ENCODE measurements around the gene TSC22D1.

TSC22D1 gene

DNA sequence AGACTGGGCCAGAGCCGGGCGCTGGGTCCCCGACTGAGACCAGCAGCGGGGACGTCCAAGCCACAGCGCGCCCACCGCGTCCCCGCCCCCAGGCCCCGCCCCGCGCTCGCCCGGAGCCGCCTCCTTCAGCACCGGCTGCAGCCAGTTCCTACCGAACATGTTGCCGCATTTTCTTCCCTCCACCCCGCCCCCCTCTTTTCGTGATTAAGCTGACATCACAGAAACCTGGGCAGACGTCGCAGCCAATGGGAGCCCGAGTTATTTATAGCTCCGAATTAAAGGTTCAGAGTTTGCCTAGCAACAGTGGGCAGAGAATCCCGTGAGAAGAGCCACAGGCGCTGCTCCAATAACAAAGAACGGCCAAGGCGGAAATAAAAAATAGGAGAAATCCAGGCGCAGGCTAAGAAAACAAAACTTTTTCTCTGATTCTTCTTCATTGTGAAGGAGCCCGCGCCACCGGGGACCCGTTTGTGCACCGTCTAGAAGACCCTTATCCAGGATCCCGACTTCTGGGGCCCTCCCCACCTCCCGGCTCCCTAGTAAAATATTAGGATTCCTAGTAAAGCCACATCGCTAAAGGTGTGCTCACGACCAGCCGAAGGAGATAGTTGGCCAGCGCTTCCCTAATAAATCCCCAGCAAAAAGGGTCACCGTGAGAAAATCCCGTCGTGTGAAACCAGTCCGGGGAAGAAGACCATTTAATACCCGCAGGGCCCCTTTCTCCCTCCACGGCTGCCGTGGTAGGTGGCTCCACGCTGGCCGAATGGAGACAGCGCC, 140.8 kb downstream of the TSC22D1 start:
- Mint-ChIP-seq H3K4me3 (peak overlapping the region; percentile 87 to 94 (median 92)), H3K36me3 (ENCODE audit: low read depth) (peaks cover 33% of the 10 kb centered on the region), H3K27ac (peak overlapping the region; percentile 91 to 97 (median 96))

DNA sequence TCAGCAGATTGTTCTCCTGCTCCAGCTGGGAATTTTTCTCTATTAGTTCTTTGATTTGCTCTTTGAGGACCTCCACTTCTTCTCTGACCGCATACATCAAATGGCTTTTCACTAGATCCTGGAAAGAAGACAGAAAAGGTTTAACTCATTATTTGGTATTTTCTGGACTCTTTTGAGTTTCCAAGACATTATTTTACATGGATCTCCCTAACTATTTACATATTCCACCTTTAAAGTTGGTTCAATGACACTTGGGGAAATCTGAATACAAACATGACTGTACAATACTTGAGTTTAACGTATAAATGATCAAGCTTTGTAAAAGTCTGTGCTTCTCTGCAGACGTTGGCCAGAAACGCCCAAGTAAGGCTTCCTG, 141.4 kb downstream of the TSC22D1 start:
- Mint-ChIP-seq H3K27ac (peak overlapping the region; percentile 67 to 97 (median 91)), H3K36me3 (ENCODE audit: low read depth) (peaks cover 33% of the 10 kb centered on the region), H3K4me1 (peaks cover 58% of the 10 kb centered on the region), H3K9me3 (no peaks in the 10 kb centered on the region), H3K4me3 (peak overlapping the region; percentile 87 to 94 (median 92)), H3K27me3 (ENCODE audit: low read depth) (no peaks in the 10 kb centered on the region)
- TF ChIP-seq, protein P1, sequence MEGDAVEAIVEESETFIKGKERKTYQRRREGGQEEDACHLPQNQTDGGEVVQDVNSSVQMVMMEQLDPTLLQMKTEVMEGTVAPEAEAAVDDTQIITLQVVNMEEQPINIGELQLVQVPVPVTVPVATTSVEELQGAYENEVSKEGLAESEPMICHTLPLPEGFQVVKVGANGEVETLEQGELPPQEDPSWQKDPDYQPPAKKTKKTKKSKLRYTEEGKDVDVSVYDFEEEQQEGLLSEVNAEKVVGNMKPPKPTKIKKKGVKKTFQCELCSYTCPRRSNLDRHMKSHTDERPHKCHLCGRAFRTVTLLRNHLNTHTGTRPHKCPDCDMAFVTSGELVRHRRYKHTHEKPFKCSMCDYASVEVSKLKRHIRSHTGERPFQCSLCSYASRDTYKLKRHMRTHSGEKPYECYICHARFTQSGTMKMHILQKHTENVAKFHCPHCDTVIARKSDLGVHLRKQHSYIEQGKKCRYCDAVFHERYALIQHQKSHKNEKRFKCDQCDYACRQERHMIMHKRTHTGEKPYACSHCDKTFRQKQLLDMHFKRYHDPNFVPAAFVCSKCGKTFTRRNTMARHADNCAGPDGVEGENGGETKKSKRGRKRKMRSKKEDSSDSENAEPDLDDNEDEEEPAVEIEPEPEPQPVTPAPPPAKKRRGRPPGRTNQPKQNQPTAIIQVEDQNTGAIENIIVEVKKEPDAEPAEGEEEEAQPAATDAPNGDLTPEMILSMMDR (IDR thresholded peaks at IDR 0.05; ENCODE audit: unreplicated experiment in 3 of 3), result no peak

More for the DNA sequence above, 140.8 kb downstream of the TSC22D1 start:
- TF ChIP-seq, protein P1 (IDR thresholded peaks at IDR 0.05; ENCODE audit: unreplicated experiment in 3 of 3), result no peak
- Mint-ChIP-seq H3K4me1 (peaks cover 61% of the 10 kb centered on the region), H3K9me3 (no peaks in the 10 kb centered on the region), H3K27me3 (ENCODE audit: low read depth) (no peaks in the 10 kb centered on the region)

DNA sequence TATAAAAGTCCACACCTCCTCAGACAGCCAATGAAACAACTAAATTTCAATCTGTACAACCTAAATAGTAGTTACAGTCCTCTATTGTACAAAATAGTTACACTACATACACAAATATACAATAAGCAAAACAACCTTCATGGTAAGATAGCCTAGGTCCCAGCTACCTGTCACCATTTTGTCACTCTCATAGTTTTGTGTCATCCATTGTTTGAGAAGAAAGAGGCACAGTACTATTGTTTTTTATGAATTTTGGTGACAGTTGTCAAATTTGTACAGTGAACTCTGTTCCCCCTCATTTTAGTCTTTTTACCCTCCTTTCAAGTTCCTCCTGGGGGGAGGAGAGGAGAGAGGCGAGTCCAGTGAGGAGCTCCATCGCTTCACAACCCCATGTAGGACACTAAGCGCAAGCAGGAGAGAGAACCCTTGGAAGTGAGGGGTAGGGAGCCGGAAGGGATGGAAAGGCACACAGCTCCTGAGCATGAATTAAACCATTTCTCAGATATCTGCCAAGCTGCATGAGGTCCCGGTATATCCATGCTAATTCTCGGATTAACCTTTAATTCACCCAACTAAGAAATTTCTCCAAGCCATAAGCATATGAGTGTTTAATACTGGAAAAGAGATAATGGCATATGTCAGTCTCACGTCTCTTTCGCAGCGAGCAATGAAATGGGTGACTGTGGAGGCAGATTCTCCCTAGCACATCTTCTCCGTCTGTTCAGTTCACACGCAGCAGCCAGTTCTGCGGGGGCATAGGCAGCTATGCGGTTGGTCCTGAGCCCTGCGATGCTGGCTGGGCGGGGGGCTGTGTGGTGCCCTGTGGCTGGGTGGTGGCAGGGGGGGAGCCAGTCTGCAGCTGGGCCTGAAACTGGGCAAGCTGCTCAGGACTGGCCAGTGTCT, 142.0 kb downstream of the TSC22D1 start:
- Mint-ChIP-seq H3K27ac (peak overlapping the region; percentile 67 to 97 (median 91)), H3K4me3 (peak overlapping the region; percentile 87 to 94 (median 92)), H3K36me3 (ENCODE audit: low read depth) (peaks cover 33% of the 10 kb centered on the region), H3K27me3 (ENCODE audit: low read depth) (no peaks in the 10 kb centered on the region), H3K9me3 (no peaks in the 10 kb centered on the region), H3K4me1 (peaks cover 55% of the 10 kb centered on the region)
- TF ChIP-seq, protein P1 (IDR thresholded peaks at IDR 0.05; ENCODE audit: unreplicated experiment in 3 of 3), result no peak

DNA sequence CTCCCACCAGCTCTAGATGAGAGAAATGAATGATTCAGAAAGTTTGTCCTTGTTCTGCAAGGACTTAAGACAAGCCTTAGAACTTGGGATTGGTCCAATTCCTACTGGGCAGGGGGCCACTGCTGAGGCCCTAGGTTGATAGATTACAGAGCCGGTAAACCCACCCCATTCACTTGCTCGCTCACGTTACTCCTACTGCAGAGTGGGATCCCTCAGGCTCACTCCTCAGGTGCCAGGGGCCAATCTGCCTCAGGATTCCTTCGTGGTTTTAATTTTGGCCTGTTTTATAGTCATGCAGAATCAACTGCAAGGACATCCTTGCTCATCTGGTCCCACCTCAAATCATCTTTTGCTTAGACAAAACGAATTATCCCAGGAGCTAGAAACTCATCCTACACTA, 143.5 kb downstream of the TSC22D1 start:
- H3K27ac Mint-ChIP-seq, result peak overlapping the region; percentile 27 to 47 (median 32)
- no peaks in the 10 kb centered on the region for H3K9me3 Mint-ChIP-seq
- TF ChIP-seq, protein P1 (IDR thresholded peaks at IDR 0.05; ENCODE audit: unreplicated experiment in 3 of 3), result no peak
- H3K27me3 Mint-ChIP-seq (ENCODE audit: low read depth), result no peaks in the 10 kb centered on the region
- peak overlapping the region; percentile 87 to 94 (median 92) for H3K4me3 Mint-ChIP-seq
- peaks cover 33% of the 10 kb centered on the region for H3K36me3 Mint-ChIP-seq (ENCODE audit: low read depth)
- peaks cover 49% of the 10 kb centered on the region for H3K4me1 Mint-ChIP-seq

DNA sequence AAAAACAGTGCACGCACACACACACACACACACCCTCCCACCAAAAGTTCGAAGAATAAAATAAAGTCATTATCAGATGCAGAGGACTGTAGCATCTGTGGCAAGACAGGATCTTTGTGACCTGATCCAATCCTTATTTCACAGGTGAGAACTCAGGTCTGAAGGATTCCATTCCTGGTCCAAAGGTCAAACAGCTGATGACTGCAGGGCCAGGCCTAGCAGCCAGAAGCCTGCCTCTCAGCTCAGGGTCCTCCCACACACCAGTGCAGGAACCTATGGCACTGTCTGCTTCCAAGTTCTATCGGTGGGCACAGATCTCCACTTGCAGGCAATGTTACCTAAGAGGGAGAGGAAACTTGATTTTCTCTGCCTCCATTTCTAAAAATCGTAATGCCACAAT, 145.0 kb downstream of the TSC22D1 start:
- peaks cover 45% of the 10 kb centered on the region for H3K4me1 Mint-ChIP-seq
- H3K36me3 Mint-ChIP-seq (ENCODE audit: low read depth), result peaks cover 33% of the 10 kb centered on the region
- TF ChIP-seq, protein P1 (IDR thresholded peaks at IDR 0.05; ENCODE audit: unreplicated experiment in 3 of 3), result no peak
- H3K4me3 Mint-ChIP-seq, result peak overlapping the region; percentile 35 to 66 (median 46)
- peak overlapping the region; percentile 48 to 78 (median 74) for H3K27ac Mint-ChIP-seq
- no peaks in the 10 kb centered on the region for H3K27me3 Mint-ChIP-seq (ENCODE audit: low read depth)
- H3K9me3 Mint-ChIP-seq, result peaks cover 3% of the 10 kb centered on the region

All from nephron (organoid).